Measurements from ENCODE around the gene GFI1B.

The GFI1B gene

DNA sequence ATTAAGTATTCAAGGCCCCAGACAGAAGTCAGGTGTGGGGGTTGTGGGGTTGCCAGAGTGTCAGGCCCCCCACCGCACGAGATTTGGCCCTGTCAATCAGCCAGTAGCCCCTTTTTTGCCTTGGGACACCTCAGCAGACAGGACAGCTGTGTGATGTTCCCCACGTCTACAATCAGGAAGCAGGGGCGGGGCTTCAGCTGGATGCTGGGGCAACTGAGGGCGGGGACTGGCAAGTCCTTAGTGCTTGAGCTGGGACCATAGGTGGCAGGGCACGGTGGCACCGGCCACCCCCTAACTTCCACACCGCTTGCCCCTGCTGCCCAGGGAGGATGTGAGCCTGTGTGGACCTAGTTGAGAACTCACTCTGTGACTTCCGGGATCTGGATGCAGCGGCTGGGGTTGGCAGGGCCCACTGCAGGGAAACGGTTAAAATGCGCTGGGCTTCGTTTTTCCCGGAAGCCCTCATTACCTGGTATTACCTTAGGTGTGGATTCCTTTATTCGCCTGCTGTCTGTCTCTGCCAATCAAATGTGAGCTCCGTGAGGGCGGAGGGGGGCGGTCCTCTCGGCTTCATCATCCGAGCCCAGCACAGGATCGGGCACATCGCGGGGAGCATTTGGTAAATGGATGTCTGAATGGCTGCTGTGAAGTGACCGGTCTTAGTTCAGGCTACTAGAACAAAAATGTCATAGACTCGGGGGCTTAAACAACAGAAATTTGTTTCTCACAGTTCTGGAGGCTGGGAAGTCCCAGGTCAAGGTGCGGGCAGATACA lies 44.8 kb downstream of the GFI1B start:
- H3K4me3 ChIP-seq (ENCODE audit: low read length) = no peak overlapping the region
- DNase-seq (ENCODE audit: low read depth) = no peak
- TF ChIP-seq, protein P1, sequence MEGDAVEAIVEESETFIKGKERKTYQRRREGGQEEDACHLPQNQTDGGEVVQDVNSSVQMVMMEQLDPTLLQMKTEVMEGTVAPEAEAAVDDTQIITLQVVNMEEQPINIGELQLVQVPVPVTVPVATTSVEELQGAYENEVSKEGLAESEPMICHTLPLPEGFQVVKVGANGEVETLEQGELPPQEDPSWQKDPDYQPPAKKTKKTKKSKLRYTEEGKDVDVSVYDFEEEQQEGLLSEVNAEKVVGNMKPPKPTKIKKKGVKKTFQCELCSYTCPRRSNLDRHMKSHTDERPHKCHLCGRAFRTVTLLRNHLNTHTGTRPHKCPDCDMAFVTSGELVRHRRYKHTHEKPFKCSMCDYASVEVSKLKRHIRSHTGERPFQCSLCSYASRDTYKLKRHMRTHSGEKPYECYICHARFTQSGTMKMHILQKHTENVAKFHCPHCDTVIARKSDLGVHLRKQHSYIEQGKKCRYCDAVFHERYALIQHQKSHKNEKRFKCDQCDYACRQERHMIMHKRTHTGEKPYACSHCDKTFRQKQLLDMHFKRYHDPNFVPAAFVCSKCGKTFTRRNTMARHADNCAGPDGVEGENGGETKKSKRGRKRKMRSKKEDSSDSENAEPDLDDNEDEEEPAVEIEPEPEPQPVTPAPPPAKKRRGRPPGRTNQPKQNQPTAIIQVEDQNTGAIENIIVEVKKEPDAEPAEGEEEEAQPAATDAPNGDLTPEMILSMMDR (conservative IDR thresholded peaks at IDR 0.05; ENCODE audit: low read length) = no peak

DNA sequence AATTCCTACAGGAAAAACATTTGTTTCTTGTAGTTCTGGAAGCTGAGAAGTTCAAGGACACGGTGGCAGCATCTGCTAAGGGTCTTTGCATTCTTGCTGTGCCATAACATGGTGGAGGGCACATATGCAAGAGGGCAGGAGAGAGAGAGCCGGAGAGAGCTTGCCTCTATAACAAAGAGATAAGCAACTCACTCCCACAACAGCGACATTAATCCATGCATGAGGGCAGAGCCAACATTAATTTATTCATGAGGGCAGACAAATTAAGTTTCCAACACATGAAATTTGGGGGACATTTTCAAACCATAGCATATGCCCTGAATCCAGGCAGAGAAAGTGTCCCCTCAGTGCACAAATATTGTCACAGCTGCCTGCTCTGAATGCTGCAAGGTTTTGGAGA lies 47.9 kb downstream of the GFI1B start:
- TF ChIP-seq, protein P1 (conservative IDR thresholded peaks at IDR 0.05; ENCODE audit: low read length) = no peak
- no peak for DNase-seq (ENCODE audit: low read depth)

DNA sequence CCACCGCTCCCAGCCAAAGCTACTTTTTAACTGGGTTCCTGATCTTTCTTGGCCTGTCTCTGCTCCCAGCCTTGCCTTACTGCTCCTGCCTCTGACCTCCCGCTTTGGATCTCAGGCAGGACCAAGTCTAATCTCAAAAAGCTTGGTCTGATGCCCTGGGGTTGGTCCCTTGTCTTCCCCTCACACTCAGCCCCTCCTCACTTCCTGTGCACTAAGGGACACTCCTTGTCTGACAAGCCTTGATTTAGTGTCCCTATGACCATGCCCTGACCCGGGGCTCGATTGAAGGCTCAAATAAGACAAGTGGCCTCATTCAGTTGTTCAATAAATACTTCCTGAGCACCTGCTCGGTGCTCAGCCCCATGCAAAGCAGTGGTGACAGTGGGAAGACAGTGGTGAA lies 48.6 kb downstream of the GFI1B start:
- no peak for DNase-seq (ENCODE audit: low read depth)
- H3K4me3 ChIP-seq (ENCODE audit: low read length) = no peak overlapping the region
- TF ChIP-seq, protein P1 (conservative IDR thresholded peaks at IDR 0.05; ENCODE audit: low read length) = no peak

More for the DNA sequence above, 47.9 kb downstream of the GFI1B start:
- no peak overlapping the region for H3K4me3 ChIP-seq (ENCODE audit: low read length)

DNA sequence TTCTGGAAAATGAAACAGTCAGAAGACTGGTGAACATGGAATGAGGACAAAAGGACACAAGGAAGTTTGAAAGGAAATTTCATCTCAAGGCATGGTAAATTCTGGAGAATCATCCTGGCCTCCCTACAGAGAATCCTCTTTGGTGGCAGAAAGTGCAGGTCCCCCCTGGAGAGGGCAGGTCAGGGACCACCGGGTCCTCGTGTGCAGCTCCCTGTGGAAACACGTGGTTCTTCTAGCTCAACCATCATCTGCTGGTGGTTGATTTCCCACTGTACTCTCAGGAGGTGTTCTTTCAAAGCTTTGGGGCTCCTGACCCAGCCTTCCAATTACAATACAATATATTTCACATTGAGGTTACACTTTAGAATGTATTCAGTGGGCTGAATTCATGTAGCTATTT lies 49.7 kb downstream of the GFI1B start:
- TF ChIP-seq, protein P1 (conservative IDR thresholded peaks at IDR 0.05; ENCODE audit: low read length) = no peak
- no peak overlapping the region for H3K4me3 ChIP-seq (ENCODE audit: low read length)
- no peak for DNase-seq (ENCODE audit: low read depth)

DNA sequence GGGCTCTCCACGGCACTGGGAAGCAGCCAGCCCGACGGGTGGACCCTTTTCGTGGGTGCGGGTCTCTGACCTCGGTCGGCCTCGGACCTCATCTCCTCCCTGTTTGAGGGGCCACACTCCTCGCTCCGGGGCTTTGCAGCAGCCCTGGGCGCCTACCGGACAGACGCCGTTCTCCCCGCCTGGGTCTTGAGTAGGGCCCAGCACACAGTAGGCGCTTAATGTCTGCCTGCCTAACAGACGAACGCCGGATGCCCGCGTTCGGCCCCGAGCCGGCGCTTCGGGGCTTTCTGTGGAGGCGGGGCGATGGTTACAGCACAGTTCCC lies 51.5 kb downstream of the GFI1B start:
- TF ChIP-seq, protein P1 (conservative IDR thresholded peaks at IDR 0.05; ENCODE audit: low read length) = no peak
- DNase-seq (ENCODE audit: low read depth) = no peak
- peak overlapping the region; percentile 89 for H3K4me3 ChIP-seq (ENCODE audit: low read length)

DNA sequence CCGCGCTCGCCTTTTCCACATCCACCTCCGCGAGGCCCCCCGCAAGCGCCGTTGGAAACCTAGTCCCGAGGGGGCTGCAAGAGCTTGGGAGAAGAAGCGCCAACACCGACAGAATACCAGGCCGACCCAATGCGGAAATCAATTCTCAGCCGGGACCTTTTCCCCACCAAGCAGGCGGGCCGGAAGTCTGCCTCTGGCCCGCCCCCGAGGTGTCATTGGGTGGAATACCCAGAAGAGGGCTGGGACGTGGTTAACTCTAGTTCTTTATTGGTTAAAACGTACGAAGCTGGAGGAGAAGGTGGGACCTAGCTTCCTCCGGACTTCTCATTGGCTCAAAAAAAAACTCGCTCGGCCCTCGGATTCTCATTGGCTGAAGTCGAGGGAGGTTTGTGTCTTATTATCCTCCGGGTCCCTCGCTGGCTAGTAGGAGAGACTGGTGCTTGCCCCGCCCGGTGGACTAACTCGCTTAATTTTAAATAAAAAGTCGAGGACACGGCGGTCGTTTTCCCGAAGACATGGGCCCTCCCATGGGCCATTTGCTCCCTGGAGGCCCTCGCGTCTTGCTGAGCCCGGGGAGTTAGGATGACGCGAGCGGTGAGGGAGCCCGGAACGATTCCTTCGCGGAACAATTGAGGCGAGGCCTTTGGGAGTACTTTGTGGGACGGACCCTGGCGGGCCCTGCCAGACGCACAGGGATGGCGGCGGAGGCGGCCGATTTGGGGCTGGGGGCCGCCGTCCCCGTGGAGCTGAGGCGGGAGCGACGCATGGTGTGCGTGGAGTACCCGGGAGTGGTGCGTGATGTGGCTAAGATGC lies 52.0 kb downstream of the GFI1B start, which contains the start of gene GTF3C5:
Gene GTF3C5 (plus strand): TSS at position 681 of the 813 bp plus-strand sequence. CDS start 15 bp downstream, at position 696.
- peak; percentile 99 for DNase-seq (ENCODE audit: low read depth)
- peak within 1 kb of the TSS; percentile 96 for H3K4me3 ChIP-seq (ENCODE audit: low read length)
- TF ChIP-seq, protein P1 (conservative IDR thresholded peaks at IDR 0.05; ENCODE audit: low read length) = no peak

DNA sequence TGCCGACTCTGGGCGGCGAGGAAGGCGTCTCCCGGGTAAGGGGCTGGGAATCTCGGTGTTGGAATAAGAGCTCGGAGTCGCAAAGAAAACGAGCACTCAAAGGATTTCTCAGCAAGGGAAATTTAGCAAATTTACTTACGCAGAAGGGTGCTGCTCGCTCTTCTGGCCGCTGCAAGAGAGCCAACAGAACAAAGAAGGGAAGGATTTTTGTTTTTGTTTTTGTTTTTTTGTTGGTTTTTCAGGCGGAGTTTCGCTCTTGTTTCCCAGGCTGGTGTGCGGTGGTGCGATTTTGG lies 52.6 kb downstream of the GFI1B start:
- TF ChIP-seq, protein P1 (conservative IDR thresholded peaks at IDR 0.05; ENCODE audit: low read length) = no peak
- no peak for DNase-seq (ENCODE audit: low read depth)
- H3K4me3 ChIP-seq (ENCODE audit: low read length) = peak overlapping the region; percentile 96
